WTC11 (cell line): Measurements from ENCODE around the gene PACS1. TPM values are rescaled to one million over a fixed set of nuclear protein-coding genes. Genes with fewer than 3 reads are reported as not detected.

Experiments used
- ATAC-seq: fragments of 200-7000 bp; cut with Tn5 transposase; 2 replicates; pipeline ENCODE4 v1.10.0; 2021; ENCODE audit warnings: mild to moderate bottlenecking, moderate library complexity
- CTCF ChIA-PET: fragments of 300-600 bp; sonication (Branson Sonifier 250); formaldehyde crosslinking; loops from one replicate; lab custom pipeline; 2021; ENCODE audit warnings: antibody characterized with exemption; lab: Charles Lee
- POLR2A ChIA-PET: fragments of 350-600 bp; sonication (Branson Sonifier 250); formaldehyde crosslinking; loops from one replicate; lab custom pipeline; 2021; ENCODE audit warnings: antibody characterized with exemption; lab: Charles Lee
- DNase-seq: peaks from one replicate; pipeline ENCODE4 v3.0.0; 2021; ENCODE audit warnings: low spot score
- H3K27ac Mint-ChIP-seq: 2 replicates; pipeline ENCODE4 v1.8.0; 2021; ENCODE audit warnings: mixed read lengths
- H3K27me3 Mint-ChIP-seq: 2 replicates; pipeline ENCODE4 v1.8.0; 2021; ENCODE audit warnings: low read depth, mild to moderate bottlenecking, moderate library complexity, mixed read lengths
- H3K36me3 Mint-ChIP-seq: 2 replicates; pipeline ENCODE4 v1.8.0; 2021; ENCODE audit warnings: mixed read lengths
- H3K4me1 Mint-ChIP-seq: 2 replicates; pipeline ENCODE4 v1.8.0; 2022; ENCODE audit warnings: mixed read lengths
- H3K4me3 Mint-ChIP-seq: 2 replicates; pipeline ENCODE4 v1.8.0; 2021; ENCODE audit warnings: mild to moderate bottlenecking, moderate library complexity, mixed read lengths
- H3K9me3 Mint-ChIP-seq: 2 replicates; pipeline ENCODE4 v1.8.0; 2021; ENCODE audit warnings: mixed read lengths
- E2F4 ChIP-seq: sonication (generic); formaldehyde crosslinking; IDR thresholded peaks from 2 replicates; pipeline ENCODE4 v1.8.1; 2022; ENCODE audit warnings: low read depth, mild to moderate bottlenecking, moderate library complexity, missing genetic modification reagents, borderline replicate concordance
- E2F5 ChIP-seq: sonication (generic); formaldehyde crosslinking; IDR thresholded peaks from 2 replicates; pipeline ENCODE4 v1.8.1; 2022; ENCODE audit warnings: mild to moderate bottlenecking, moderate library complexity, missing genetic modification reagents
- ELF4 ChIP-seq: sonication (generic); formaldehyde crosslinking; IDR thresholded peaks from 2 replicates; pipeline ENCODE4 v1.8.1; 2022; ENCODE audit warnings: low read depth, mild to moderate bottlenecking, moderate library complexity, missing genetic modification reagents
- FOXP1 ChIP-seq: sonication (generic); formaldehyde crosslinking; IDR thresholded peaks from 2 replicates; pipeline ENCODE4 v1.8.0; 2022; ENCODE audit warnings: missing genetic modification reagents, mild to moderate bottlenecking, moderate library complexity, borderline replicate concordance
- GABPB1 ChIP-seq: sonication (generic); formaldehyde crosslinking; IDR thresholded peaks from 2 replicates; pipeline ENCODE4 v1.8.1; 2023; ENCODE audit warnings: mild to moderate bottlenecking, missing genetic modification reagents
- GTF2I ChIP-seq: fragments of 250-450 bp; sonication (Bioruptor Pico); conservative IDR thresholded peaks from 2 replicates; pipeline ENCODE4 v1.4.0; 2021; ENCODE audit warnings: mild to moderate bottlenecking
- HMGXB4 ChIP-seq: sonication (generic); formaldehyde crosslinking; IDR thresholded peaks from 2 replicates; pipeline ENCODE4 v1.8.1; 2023; ENCODE audit warnings: mild to moderate bottlenecking, moderate library complexity, missing genetic modification reagents
- IRF2 ChIP-seq: sonication (generic); formaldehyde crosslinking; IDR thresholded peaks from 2 replicates; pipeline ENCODE4 v1.8.0; 2022; ENCODE audit warnings: low read depth, missing genetic modification reagents, borderline replicate concordance
- JAZF1 ChIP-seq: fragments of 250-450 bp; sonication (Bioruptor Pico); IDR thresholded peaks from 2 replicates; pipeline ENCODE4 v1.9.0; 2021; ENCODE audit warnings: moderate library complexity, mild to moderate bottlenecking, inconsistent platforms
- MXD4 ChIP-seq: fragments of 250-450 bp; sonication (Bioruptor Pico); IDR thresholded peaks from 2 replicates; pipeline ENCODE4 v1.8.0; 2021; ENCODE audit warnings: mild to moderate bottlenecking, moderate library complexity, borderline replicate concordance
- NFYB ChIP-seq: sonication (generic); formaldehyde crosslinking; conservative IDR thresholded peaks from 2 replicates; pipeline ENCODE4 v1.8.0; 2022; ENCODE audit warnings: low read depth, missing genetic modification reagents
- NR1H2 ChIP-seq: sonication (generic); formaldehyde crosslinking; IDR thresholded peaks from 2 replicates; pipeline ENCODE4 v1.9.0; 2021; ENCODE audit warnings: mild to moderate bottlenecking, moderate library complexity, missing genetic modification reagents
- PREB ChIP-seq: sonication (generic); formaldehyde crosslinking; IDR thresholded peaks from 2 replicates; pipeline ENCODE4 v1.8.1; 2022; ENCODE audit warnings: mild to moderate bottlenecking, missing genetic modification reagents, moderate library complexity, borderline replicate concordance
- TEAD4 ChIP-seq: sonication (generic); formaldehyde crosslinking; IDR thresholded peaks from 2 replicates; pipeline ENCODE4 v1.8.0; 2022; ENCODE audit warnings: mild to moderate bottlenecking, missing genetic modification reagents
- USF2 ChIP-seq: sonication (generic); formaldehyde crosslinking; IDR thresholded peaks from 2 replicates; pipeline ENCODE4 v1.8.1; 2023; ENCODE audit warnings: mild to moderate bottlenecking, missing genetic modification reagents, moderate library complexity
- ZNF281 ChIP-seq: sonication (generic); formaldehyde crosslinking; IDR thresholded peaks from 2 replicates; pipeline ENCODE4 v1.8.0; 2023; ENCODE audit warnings: mild to moderate bottlenecking, missing genetic modification reagents
- ZNF396 ChIP-seq: fragments of 250-450 bp; sonication (Bioruptor Pico); IDR thresholded peaks from 2 replicates; pipeline ENCODE4 v1.8.0; 2021; ENCODE audit warnings: mild to moderate bottlenecking, moderate library complexity, borderline replicate concordance
- ZNF416 ChIP-seq: fragments of 250-450 bp; sonication (Bioruptor Pico); IDR thresholded peaks from 2 replicates; pipeline ENCODE4 v1.9.0; 2021; ENCODE audit warnings: mild to moderate bottlenecking, inconsistent platforms
- ZNF425 ChIP-seq: fragments of 250-450 bp; sonication (Bioruptor Pico); conservative IDR thresholded peaks from 2 replicates; pipeline ENCODE4 v1.9.0; 2021; ENCODE audit warnings: mild to moderate bottlenecking
- total RNA-seq: library from RNA; stranded (reverse); gene quantifications from 3 replicates; pipeline ENCODE4 v1.2.3, GENCODE V29; 2021

Gene PACS1
- total RNA-seq, 1 experiment from 2014 or later, result 34.8 TPM

GRCh38 chr11:66292543-66293332, 222.7 kb downstream of the PACS1 start:
- Mint-ChIP-seq H3K4me1 (peaks cover 26% of the 10 kb centered on the region), H3K27ac (no peak overlapping the region), H3K9me3 (no peaks in the 10 kb centered on the region), H3K36me3 (no peaks in the 10 kb centered on the region), H3K27me3 (peaks cover 39% of the 10 kb centered on the region), H3K4me3 (peak overlapping the region; percentile 58)
- POLR2A ChIA-PET, result no interaction called here
- DNase-seq (no peak), ATAC-seq (no peak)
- TF ChIP-seq ZNF416 (no peak), ELF4 (no peak), PREB (CRISPR knock-in tag) (no peak), ZNF396 (CRISPR knock-in tag) (no peak), NFYB (CRISPR knock-in tag) (no peak), NR1H2 (CRISPR knock-in tag) (no peak), MXD4 (CRISPR knock-in tag) (no peak), FOXP1 (CRISPR knock-in tag) (no peak), ZNF425 (CRISPR knock-in tag) (no peak), IRF2 (CRISPR knock-in tag) (no peak), JAZF1 (no peak), GABPB1 (CRISPR knock-in tag) (no peak), E2F5 (CRISPR knock-in tag) (no peak), GTF2I (CRISPR knock-in tag) (no peak), E2F4 (CRISPR knock-in tag) (no peak), HMGXB4 (CRISPR knock-in tag) (no peak), USF2 (CRISPR knock-in tag) (no peak), TEAD4 (CRISPR knock-in tag) (no peak), ZNF281 (CRISPR knock-in tag) (no peak)
- CTCF ChIA-PET, result no interaction called here
